NCI-H345 (cell line): ENCODE data around the gene SMCHD1.
A peak's percentile ranks its signal among the peaks of the same experiment; 100 is the strongest.

Experiments
- DNase-seq: peaks from one replicate; lab custom pipeline; 2025; lab: John Stamatoyannopoulos, UW

SMCHD1 gene

DNA sequence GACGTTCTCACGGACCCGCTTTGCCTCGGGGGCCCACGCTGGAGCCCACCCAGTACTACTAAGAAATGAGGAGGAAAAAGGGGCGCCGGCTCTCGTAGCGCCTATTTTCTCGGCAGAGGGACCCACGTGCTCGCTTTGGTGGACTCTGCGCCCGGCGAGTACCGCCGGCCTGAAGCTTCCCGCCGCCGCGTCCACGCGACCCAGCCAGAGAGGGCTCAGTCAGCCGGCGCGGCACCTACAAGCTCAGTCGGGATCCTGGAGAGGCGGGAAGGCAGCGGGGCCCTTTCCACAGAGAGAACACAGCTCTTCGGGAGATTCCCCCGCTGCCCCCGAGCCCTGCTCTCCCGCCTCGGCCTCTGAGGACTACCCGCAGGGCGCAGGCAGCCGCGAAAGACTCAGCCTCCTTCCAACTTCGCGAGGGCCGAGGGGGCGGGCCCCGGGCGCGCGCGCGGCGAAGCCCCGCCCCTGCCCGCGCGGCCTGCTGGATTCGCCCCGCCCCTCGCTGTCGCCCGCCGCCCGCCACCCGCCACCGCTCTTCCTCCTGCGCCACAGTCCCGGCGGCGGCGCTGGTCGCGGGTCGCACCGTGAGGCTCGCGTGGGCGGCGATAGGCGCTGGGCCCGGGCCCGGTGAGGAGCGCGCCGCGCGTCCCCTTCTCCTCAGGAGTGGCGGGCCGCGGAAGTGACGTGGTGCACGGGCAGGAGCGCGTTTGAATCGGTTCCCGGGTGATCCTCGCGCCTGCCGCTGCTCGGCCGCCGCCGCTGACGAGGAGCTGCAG is at the start of gene SMCHD1:
Gene SMCHD1 (plus strand): TSS at position 549 of the 776 bp plus-strand sequence. CDS start 350 bp downstream, outside the sequence.
- peak; percentile 90 for DNase-seq

DNA sequence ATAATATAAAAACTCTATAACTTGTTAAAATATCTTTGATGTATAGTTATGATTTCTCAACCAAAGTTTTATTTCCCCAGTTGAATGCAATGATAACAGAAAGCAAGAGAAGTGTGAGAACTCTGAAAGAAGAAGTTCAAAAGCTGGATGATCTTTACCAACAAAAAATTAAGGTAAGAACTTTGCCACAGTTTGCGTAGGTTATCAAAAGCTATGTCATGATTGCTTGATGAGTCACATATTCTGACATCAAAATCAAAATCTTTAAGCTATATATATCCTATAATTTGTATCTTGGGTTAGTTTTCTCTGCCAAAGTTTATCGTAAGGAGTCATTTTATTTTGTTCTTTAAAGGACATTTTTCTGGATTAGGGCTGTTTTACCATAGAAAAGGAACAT is 49.2 kb upstream of the SMCHD1 start:
- DNase-seq: no peak

DNA sequence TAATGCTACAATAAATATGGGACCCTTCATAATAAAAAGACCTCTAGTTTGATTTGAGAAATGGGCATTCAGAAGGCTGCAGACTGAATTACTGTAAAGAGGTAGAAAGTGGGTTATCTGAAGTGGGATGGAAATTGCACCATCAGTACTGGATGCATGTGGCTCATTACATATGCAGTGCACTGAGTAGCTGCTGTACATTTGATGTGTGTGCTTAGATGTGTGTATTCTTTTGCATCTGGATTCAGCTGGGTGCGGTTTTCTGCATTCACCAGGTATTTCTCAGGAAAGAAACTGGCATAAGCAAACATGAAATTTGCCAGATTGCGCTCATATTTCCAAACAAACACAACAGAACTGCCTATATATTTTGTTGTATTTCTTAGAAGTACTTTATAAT is 45.9 kb upstream of the SMCHD1 start:
- no peak for DNase-seq

DNA sequence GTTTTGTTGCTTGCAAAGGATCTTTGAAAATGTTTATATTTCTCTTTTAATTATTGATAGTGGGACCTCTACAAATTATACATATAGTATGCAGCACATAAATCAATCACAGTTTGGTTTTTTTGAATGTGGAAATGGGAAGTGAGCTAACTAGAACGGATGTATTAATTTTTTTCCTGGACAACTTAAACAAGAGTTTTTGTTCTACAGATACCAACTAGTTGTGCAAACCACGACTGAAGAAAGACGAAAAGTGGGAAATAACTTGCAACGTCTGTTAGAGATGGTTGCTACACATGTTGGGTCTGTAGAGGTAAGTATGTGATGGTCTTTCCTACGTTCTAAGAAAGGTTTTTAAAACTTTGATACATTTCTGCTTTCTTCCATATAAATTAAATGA is 45.0 kb upstream of the SMCHD1 start:
- DNase-seq: no peak

DNA sequence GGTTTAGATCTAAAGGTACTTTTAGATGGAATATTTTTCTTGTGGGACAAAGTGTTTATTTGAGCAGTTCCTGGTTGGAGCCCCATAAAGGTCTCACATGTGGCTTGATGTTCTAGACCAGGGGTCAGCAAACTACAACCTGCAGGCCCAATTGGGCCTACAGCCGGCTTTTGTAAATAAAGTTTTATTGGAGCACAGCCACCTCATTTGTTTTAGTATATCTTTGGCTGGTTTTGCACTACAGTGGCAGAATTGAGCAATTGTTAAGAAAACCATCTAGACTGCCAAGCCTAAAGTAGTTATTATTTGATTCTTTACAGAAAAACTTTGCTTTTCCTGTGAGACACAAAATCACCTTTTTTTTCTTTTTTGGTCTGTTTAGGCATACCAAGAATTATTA is 42.5 kb upstream of the SMCHD1 start:
- no peak for DNase-seq

DNA sequence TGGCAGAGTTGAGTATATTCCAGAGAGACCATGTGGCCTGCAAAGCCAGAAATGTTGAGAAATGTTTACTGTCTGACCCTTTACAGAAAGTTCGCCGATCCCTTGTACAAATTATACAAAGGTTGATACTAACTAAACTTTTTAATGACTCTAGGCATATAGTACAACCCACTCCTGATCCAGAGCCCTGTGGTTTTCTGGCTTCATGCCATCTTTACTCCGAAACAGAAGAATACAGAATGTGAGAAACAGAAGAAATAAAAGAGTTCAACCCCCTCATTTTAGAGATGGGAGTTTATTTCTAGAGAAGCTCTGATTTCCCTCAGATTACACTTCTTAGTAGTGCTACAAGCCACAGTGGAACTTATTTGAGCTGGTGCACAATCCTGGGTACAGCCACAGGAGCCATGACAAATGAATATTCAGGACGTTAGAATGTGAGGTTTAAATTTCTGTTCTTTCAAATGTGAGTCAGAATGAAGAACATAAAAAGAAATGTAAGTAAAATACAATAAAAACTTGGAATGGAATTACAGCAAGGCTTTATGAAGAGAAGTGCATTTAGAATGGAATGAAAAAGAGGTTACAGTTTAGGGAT is 38.0 kb upstream of the SMCHD1 start:
- DNase-seq: no peak

DNA sequence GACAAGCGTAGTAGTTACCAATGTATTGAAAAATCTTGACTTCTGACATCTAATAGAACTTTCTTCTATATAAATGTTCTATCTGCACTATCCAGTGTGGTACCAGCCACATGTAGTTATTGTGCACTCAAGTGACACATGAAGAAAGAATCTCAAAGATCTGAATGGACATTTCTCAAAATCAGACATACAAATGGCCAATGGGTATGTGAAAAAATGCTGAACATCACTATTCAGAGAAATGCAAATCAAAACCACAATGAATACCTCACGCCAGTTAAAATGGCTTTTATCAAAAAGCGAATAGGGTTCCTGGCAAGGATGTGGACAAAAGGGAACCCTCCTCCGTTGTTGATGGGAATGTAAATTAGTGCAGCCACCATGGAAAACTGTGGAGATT is 37.5 kb upstream of the SMCHD1 start:
- DNase-seq: no peak

DNA sequence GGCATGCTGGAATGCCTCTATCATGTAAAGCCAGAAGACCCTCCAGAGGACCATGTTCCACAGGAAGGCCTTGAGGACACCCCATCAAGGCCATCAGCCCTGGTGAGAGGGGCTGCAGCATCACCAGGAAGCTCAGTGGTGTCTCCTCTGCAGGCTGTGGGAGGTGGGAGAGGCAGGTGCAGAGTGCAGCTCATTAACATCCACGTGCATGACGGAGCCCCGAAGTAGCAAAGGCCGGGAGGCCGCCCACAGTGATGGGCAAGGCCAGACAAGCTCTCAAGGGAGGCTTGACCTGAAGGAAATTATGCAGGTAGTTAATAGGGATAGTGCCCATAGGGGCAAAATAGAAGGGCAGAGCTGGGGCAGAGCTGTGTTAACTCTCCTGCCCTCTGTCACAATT is 30.3 kb upstream of the SMCHD1 start:
- DNase-seq: no peak

DNA sequence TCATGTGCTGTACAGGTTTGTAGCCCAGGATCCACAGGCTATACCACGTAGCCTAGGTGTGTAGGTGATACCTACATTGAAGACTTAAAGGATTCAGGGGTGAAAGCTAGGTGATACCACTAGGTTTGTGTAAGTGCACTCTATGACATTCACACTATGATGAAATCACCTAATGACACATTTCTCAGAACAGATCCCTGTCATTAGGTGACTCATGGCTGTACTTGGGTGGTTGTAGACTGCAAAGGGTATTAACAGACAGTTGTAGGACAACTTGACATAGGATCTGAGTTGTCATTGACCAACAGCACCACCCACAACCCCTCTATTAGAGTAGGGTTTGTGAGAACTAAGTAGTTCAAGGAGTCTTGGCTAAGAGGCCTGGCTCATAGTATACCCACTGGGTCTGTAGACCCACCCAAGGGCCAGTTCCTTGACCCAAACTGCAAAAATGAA is 27.7 kb upstream of the SMCHD1 start:
- no peak for DNase-seq

DNA sequence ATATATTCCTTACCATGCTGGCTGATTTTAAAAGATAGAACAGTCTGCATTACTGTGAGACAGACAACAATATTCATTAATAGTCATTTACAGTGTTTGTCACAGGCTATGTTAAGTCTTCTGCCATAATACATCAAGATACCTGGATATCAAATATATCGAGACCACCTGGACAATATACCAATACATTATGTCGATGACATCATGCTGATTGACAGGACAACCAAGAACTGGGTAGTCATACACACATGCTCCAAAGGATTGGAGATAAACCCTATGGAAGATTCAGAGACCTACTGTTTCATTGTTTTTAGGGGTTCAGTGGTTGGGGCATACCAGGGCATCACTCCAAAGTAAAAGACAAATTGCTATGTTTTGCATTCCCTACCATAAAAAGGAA is 26.5 kb upstream of the SMCHD1 start:
- DNase-seq: no peak

DNA sequence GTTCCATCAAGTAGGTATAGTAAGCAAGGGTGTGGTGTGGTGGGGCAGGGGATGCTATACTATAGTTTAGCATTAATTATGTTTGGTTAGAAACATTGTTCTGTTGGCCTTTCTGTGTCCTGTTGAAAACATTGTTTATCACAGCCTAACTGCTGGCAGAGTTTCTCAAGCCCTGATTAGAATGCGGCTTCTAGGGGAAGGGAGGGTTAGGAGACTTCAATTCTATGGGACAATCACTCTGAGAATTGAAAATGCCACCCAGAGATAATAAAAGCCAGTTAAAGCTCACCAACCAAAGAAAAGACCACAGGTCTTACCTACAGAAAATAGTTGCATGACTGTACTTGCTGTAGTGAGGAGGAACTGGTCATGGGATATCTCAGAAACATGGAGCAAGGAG is 19.9 kb upstream of the SMCHD1 start:
- no peak for DNase-seq

DNA sequence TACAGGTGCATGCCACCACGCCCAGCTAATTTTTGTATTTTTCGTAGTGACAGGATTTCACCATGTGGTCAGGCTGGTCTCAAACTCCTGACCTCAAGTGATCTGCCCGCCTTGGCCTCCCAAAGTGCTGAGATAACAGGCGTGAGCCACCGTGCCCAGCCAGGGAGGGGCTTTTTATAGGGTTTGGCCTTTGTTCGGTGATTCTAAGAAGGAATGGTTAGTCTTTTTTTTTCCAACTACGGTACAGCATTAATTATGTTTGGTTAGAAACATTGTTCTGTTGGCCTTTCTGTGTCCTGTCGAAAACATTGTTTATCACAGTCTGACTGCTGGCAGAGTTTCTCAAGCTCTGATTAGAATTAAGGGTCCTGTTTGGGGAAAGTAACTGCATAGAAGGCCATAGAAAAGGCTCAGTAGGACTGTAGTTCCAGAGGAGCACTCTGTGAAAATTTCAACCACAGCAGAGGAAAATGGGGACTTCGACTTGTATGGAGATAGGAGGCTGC is 19.3 kb upstream of the SMCHD1 start:
- no peak for DNase-seq

DNA sequence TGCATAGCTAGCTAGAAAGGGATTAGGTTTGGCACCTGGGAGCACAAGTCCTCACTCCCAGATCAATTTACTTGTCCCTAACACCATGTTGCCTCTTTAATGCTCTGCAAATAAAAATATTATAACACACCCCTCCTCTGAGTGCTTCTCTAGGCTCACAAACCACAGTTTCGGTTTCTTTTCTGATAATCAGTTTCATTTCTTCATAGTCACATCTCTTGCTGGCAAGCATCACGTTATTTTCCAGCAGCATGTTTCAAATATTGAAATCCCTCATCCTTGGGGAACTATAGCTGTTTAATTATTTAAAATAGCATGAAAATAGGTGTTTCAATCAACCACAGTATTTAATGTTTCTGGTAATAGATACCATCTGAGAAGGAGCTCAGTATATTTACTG is 13.9 kb upstream of the SMCHD1 start:
- no peak for DNase-seq

DNA sequence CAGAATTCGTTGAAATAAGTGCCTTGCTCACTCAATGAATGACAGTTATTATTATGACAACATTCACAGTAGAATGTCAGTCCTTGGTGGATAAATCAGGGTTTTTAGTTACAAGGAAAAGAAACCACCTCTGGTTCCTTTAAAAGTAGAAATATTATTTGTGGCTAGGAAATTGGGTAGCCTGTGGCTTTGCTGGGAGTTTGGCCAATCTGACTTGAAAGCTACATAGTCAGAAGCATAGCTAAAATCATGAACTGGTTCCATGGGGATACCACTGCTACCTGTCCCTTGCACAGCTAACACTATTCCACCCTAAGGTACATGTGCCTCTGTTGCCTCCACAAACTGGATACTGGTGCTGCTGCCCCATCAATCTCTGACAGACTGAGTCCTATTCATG is 12.8 kb upstream of the SMCHD1 start:
- no peak for DNase-seq

DNA sequence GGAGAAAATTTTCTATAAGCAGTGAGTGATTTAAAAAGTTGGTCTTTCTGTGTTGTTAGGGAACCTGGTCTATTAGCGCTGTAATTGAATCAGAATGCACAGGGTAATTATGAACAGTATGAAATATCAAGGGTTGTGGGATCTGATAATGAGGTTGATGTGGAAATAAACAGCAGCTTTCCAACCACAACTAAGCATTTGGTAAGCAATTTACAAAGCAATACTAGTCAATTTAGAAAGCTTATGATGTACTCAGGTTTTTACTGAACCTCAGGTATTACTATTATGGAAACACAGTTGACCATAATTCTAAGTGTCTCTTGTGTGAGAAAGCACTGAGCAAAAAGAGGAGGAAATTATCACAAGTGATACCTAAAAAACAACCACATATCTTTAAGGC is 11.0 kb upstream of the SMCHD1 start:
- no peak for DNase-seq

DNA sequence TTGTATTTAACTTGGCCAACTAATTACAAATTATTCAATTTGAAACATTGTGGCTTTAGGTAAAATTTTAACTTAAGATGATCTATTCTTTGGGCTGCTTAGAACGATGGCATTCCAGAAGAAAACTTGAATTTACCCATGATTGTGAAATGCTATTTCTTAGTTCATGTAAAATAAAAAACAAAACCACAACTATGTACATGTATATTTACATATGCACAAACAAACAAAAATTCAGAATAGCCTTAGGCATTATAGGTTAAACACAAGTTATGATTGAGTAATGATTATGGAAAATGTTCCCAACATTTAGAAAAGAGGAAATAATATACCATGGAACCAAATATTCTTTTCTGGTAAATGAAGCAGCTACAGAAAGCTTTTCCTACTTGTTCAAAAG is 3.5 kb upstream of the SMCHD1 start:
- DNase-seq: no peak

DNA sequence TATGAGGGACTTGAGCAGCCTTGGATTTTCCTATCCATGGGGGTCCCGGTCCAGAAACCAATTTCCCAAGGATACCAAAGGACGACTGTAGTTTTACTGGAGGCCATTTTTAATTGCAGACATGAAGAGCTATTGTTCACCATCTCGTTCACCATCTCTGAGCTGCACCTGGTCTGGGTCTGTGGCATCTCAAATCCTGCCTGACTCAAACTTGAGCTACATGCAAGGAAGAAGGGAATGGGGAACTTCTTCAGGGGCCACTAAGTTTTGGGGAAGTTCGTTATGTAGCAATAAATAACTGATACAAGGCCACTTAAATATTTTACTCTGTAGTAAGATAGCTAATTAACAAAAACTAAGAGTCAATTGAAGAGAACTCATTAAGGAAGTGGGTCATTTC is 2.1 kb upstream of the SMCHD1 start:
- no peak for DNase-seq

DNA sequence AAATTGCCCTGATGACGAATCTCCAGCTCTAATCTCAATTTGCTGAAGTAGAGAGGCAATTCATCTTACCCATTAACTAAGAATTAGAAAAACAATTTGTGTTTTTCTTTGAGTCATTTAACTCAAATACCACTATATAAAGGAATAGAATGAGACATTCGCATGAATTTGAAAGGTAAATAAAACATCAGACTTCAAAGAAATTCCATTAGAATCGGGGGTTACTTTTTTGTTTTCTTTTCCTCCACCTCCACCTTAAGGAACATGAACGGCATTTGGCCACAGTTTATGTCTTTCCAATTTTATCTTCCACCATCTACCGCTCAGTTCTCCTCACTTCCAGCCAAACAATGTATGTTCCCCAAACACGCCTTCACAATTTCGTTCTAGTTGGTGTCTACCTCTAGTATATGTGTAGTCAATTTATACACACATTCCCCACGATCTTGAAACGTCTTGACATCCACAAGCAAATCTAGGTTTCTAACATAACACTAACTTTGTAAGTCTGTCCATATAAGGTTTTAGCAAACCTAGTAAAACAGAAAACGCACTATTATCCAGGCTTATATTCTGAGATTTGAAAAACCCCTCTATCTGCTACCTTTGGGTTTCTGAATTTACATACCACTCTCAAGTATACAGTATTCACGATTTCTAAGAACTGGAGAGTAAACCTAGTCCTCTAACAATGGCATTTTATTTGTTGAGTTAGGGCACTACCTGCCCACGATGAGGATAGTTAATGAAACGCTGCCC is 1.2 kb upstream of the SMCHD1 start:
- DNase-seq: no peak

DNA sequence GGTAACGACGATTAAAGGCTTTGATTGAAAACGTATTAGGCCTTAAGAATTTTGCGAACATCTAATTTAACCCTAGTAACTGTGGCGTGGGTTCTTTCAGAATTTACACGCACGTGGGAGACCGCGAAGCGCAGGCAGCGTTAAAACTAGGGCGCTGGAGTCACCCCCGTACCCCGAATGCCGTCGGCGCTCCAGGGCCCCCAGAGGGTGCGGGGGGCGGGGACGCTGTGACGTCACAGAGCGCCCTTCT is 673 bp upstream of the SMCHD1 start:
- no peak for DNase-seq

DNA sequence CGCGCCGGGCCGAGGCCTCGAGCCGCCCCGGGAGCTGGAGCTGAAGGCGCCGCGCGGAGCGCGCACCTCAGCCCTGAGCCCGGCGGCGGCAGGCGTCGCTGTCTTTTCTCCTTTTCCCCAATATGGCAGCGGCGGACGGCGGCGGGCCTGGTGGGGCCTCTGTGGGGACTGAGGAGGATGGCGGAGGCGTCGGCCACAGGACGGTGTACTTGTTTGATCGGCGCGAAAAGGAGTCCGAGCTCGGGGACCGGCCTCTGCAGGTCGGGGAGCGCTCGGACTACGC is 369 bp downstream of the SMCHD1 start:
- DNase-seq: no peak

DNA sequence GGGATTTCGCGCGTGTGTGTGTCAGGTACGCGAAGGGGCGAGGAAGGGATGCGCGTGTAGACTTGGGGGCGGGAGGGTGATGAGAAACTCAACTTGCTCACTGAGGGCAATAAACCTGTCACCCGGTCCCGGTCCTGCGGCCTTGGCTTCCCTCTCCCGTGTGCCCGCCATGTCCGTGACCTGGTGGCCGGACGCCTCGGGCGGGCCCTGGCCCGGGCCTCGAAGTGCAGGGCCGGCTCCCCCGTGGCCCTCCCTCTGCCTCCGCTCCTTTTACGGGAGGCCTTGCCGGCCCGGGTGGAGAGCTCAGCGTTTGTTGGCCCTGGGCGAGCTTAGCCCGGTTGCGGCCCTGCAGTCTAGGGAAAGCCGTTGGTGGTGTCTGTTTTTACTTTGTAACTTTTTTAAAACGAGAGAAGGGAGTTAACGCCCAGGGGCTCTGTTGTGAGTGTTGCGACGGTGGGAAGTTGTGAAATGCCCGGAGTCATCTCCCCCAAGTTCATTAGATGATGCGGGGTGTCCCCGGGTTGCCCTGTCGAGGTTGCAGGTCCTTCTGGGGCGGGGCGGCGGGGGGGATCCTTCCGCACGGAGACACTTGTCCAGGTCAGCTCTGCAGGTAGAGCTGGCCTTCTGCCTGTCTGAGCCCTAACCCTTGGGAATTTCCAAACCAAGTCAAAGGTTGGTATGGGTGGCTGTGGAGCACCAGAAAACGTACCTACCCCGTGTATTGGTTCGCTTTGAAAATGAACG is 883 bp downstream of the SMCHD1 start:
- DNase-seq: peak; percentile 37

DNA sequence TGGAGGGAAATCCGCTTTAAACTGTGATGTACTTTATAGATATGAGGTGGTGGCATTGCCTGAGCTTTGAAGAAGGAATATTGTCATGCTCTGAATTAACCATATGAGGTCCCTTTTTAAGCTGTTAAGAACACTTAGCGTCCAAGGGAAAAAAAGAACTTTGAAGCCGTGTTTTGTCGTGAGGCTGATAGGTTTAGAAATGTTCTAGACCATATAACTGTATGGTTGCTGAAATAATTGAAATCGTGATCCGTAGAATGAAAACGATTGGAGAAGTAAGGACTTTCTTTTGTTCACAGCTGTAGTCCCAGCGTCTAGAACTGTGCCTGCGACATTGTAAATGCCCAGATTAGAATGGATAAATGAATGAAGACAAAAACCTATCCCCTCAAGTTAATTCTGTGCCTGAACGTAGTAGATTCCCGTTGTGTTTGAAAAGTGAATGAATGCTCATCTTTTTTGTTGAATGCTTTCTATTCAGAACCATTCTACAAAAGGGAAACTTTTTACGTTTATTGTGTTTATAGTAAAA is 1.5 kb downstream of the SMCHD1 start:
- peak; percentile 9 for DNase-seq
